Smooth muscle cell (in vitro differentiated cells): ENCODE measurements around the gene CCDC148. TPM values are rescaled to one million over a fixed set of nuclear protein-coding genes. Genes with fewer than 3 reads are reported as not detected.

ENCODE experiments used
- DNase-seq: peaks from one replicate; lab custom pipeline; 2025; ENCODE audit not compliant: unreplicated experiment; lab: John Stamatoyannopoulos, UW
- H2AFZ ChIP-seq: fragments of 200-600 bp; sonication (generic); 2 replicates; pipeline ENCODE4 v1.6.0; 2016; ENCODE audit warnings: antibody characterized with exemption, low read depth, mild to moderate bottlenecking
- H3F3A ChIP-seq: fragments of 200-600 bp; sonication (generic); 2 replicates; pipeline ENCODE4 v1.6.0; 2017; ENCODE audit warnings: antibody characterized with exemption, low read depth
- H3K27ac ChIP-seq: fragments of 200-600 bp; sonication (generic); 2 replicates; pipeline ENCODE4 v1.5.1; 2016; ENCODE audit warnings: low read depth, mild to moderate bottlenecking
- H3K27me3 ChIP-seq: fragments of 200-600 bp; sonication (generic); 2 replicates; pipeline ENCODE4 v1.6.1; 2016; ENCODE audit warnings: low read depth, mild to moderate bottlenecking
- H3K36me3 ChIP-seq: fragments of 200-600 bp; sonication (generic); 2 replicates; pipeline ENCODE4 v1.5.1; 2016; ENCODE audit warnings: low read depth
- H3K4me1 ChIP-seq: fragments of 200-600 bp; sonication (generic); 2 replicates; pipeline ENCODE4 v1.5.1; 2016; ENCODE audit warnings: low read depth
- H3K4me2 ChIP-seq: fragments of 200-600 bp; sonication (generic); 2 replicates; pipeline ENCODE4 v1.6.0; 2016; ENCODE audit warnings: mild to moderate bottlenecking
- H3K4me3 ChIP-seq: fragments of 200-600 bp; sonication (generic); 2 replicates; pipeline ENCODE4 v1.5.1; 2016; ENCODE audit warnings: mild to moderate bottlenecking
- H3K79me2 ChIP-seq: fragments of 200-600 bp; sonication (generic); 2 replicates; pipeline ENCODE4 v1.6.0; 2016; ENCODE audit warnings: low read depth, mild to moderate bottlenecking
- H3K9ac ChIP-seq: fragments of 200-600 bp; sonication (generic); 2 replicates; pipeline ENCODE4 v1.6.0; 2016; ENCODE audit warnings: low read depth
- H3K9me3 ChIP-seq: fragments of 200-600 bp; sonication (generic); replicated peaks from 2 replicates; pipeline ENCODE4 v1.5.1; 2016; ENCODE audit warnings: low read depth
- H4K20me1 ChIP-seq: fragments of 200-600 bp; sonication (generic); 2 replicates; pipeline ENCODE4 v1.6.0; 2016; ENCODE audit warnings: low read depth
- WGBS: methylation state at CpG from one replicate; pipeline ENCODE4 v1.1.7; 2016; ENCODE audit warnings: low lambda C conversion rate; 5-methylcytosine and 5-hydroxymethylcytosine counted together
- polyA plus RNA-seq: library from polyadenylated mRNA; unstranded; fragments of >200 nt; fragmentation: Nextera tagmentation; extraction: Ambion mirVana; gene quantifications from 2 replicates; pipeline ENCODE4 v1.2.1, GENCODE V29; 2016
- total RNA-seq: library from RNA; depleted of rRNA; stranded (reverse); fragments of >200 nt; gene quantifications from 2 replicates; pipeline ENCODE4 v1.2.3, GENCODE V29; 2014
- TF ChIP-seq, protein P1 (sequence below): fragments of 200-600 bp; sonication (generic); IDR thresholded peaks from 2 replicates; pipeline ENCODE4 v1.5.1; 2017; ENCODE audit warnings: borderline replicate concordance, mild to moderate bottlenecking, antibody characterized with exemption; ENCODE audit not compliant: insufficient read depth, poor library complexity, severe bottlenecking

CCDC148 gene
- total and polyA plus RNA-seq, 2 experiments from 2014 or later = 0.09 TPM; not detected in 1

DNA sequence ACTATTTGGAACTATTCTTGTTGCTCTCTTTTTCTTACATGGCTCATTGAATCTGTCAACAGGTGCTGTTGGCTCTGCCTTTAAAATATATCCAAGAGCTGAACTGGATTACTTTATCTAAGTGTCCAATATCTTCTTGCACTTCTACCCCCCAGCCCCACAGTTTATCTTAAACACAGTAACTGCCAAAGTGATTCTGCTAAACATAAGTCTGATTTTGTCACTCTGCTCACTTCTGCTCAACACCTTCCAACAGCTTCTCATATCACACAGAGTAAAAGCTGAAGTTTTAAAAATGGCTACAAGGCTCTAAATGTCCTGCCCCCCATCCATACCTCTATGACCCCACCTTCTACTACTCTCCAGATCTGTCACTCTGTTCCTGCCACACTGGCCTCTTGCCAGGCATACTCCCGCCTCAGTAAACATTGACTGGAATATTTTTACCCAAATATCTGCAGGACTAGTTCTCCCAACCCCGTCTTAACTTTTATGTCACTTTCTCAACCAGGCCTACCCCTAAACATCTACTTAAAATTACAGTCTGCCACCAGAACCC is 130.7 kb downstream of the CCDC148 start:
- Histone ChIP-seq H3K36me3 (no peaks in the 10 kb centered on the region), H3K79me2 (no peaks in the 10 kb centered on the region), H3K4me3 (no peak overlapping the region), H3K9ac (no peak overlapping the region), H3K27ac (no peak overlapping the region), H3F3A (no peaks in the 10 kb centered on the region), H4K20me1 (no peaks in the 10 kb centered on the region), H3K4me1 (no peaks in the 10 kb centered on the region), H3K9me3 (no peaks in the 10 kb centered on the region), H2AFZ (no peak overlapping the region), H3K4me2 (no peak overlapping the region), H3K27me3 (no peaks in the 10 kb centered on the region)
- TF ChIP-seq, protein P1, sequence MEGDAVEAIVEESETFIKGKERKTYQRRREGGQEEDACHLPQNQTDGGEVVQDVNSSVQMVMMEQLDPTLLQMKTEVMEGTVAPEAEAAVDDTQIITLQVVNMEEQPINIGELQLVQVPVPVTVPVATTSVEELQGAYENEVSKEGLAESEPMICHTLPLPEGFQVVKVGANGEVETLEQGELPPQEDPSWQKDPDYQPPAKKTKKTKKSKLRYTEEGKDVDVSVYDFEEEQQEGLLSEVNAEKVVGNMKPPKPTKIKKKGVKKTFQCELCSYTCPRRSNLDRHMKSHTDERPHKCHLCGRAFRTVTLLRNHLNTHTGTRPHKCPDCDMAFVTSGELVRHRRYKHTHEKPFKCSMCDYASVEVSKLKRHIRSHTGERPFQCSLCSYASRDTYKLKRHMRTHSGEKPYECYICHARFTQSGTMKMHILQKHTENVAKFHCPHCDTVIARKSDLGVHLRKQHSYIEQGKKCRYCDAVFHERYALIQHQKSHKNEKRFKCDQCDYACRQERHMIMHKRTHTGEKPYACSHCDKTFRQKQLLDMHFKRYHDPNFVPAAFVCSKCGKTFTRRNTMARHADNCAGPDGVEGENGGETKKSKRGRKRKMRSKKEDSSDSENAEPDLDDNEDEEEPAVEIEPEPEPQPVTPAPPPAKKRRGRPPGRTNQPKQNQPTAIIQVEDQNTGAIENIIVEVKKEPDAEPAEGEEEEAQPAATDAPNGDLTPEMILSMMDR = no peak
- WGBS = 89% methylated on average over 2 of the region's 2 CpGs
- no peak for DNase-seq

DNA sequence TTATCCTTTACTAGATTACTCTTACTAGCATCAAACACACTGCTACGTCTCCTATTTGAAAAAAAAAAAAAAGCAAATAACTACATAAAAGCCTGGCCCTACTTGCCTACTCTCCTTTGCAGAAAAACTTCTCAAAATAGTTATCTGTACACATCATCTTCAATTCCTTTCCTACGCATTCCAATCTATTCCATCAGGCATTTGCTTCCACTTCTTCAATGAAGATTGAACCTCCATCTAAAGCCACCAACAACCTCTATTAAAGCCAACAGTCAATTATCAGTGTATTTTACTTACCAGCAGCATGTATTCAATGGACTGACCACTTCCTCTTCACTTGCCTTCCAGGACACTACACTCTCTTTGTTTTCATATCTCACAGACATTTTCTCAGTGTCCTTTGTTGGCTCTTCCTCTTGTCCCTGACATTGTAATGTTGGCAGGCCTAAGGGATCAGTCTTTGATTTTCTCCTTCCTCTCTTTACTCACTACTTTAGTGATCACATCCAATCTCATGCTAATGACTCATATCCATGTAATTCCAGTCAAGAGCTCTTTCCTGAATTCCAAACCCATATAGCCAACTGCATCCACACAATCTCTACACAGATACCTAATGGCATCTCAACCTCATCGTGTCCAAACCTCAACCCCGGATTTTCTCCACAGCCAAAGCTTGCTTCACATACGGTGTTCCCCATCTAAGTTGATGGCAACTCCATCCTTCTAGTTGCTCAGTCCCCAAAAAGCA is 131.3 kb downstream of the CCDC148 start:
- no peak for DNase-seq
- Histone ChIP-seq H3K9ac (no peak overlapping the region), H3K36me3 (no peaks in the 10 kb centered on the region), H3K27me3 (no peaks in the 10 kb centered on the region), H3K4me3 (no peak overlapping the region), H4K20me1 (no peaks in the 10 kb centered on the region), H3K27ac (no peak overlapping the region), H3F3A (no peaks in the 10 kb centered on the region), H3K4me2 (no peak overlapping the region), H3K9me3 (no peaks in the 10 kb centered on the region), H3K4me1 (no peaks in the 10 kb centered on the region), H3K79me2 (no peaks in the 10 kb centered on the region), H2AFZ (no peak overlapping the region)
- TF ChIP-seq, protein P1 = no peak
- WGBS = 84% methylated on average over 5 of the region's 5 CpGs

DNA sequence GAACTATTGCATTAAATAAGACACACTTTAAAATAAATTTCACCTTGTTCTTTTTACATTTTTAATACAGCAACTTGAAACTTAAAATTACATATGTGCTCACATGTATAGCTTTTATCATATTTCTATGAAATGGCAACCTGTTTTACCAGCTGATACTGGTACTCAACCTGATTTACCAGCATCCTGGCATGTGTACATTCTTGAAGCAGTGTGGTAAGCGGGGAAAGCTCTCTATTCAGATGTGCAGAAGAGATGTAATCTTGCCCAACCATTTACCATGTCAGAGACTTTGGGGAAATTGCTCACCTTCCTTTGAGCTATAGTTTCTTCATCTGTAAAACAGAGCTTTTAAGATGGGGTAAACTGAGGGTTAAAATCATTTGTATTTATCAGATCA is 133.2 kb downstream of the CCDC148 start:
- WGBS = 89% methylated on average over 1 of the region's 1 CpG

More for the DNA sequence above, 133.2 kb downstream of the CCDC148 start:
- no peak for DNase-seq
- Histone ChIP-seq H3K4me2 (no peak overlapping the region), H3F3A (no peaks in the 10 kb centered on the region), H3K4me1 (no peaks in the 10 kb centered on the region), H3K9me3 (no peaks in the 10 kb centered on the region), H3K9ac (no peak overlapping the region), H3K27ac (no peak overlapping the region), H2AFZ (no peak overlapping the region), H3K4me3 (no peak overlapping the region), H3K79me2 (no peaks in the 10 kb centered on the region), H3K36me3 (no peaks in the 10 kb centered on the region), H3K27me3 (no peaks in the 10 kb centered on the region), H4K20me1 (no peaks in the 10 kb centered on the region)
- TF ChIP-seq, protein P1 = no peak
